Midbrain (tissue), 1 donor: ENCODE results near the gene PDIK1L.

Experiments
- DNase-seq: peaks from one replicate; lab custom pipeline; 2025; lab: John Stamatoyannopoulos, UW

PDIK1L gene

GRCh38 chr1:26155370-26156284 is 44.0 kb downstream of the PDIK1L start:
- DNase-seq, result no peak

- DNase-seq, result no peak
Observed at GRCh38 chr1:26156285-26157038, 44.8 kb downstream of the PDIK1L start.

- DNase-seq, result no peak
Observed at GRCh38 chr1:26158271-26158907, 46.8 kb downstream of the PDIK1L start.

- no peak for DNase-seq
Observed at GRCh38 chr1:26158908-26159742, 47.5 kb downstream of the PDIK1L start, which contains the start of gene FAM110D. TSS of gene FAM110D (plus strand) at chr1:26159079. CDS start at chr1:26161292, 2,213 bp downstream.

- no peak for DNase-seq
Observed at GRCh38 chr1:26159743-26160039, 48.1 kb downstream of the PDIK1L start.

- no peak for DNase-seq
Observed at GRCh38 chr1:26160527-26161414, 49.1 kb downstream of the PDIK1L start.

GRCh38 chr1:26161415-26162219 is 50.0 kb downstream of the PDIK1L start:
- peak; percentile 40 for DNase-seq

GRCh38 chr1:26162220-26162709 is 50.6 kb downstream of the PDIK1L start:
- DNase-seq, result no peak

GRCh38 chr1:26163684-26164035 is 52.0 kb downstream of the PDIK1L start:
- DNase-seq, result no peak

GRCh38 chr1:26164036-26164860 is 52.6 kb downstream of the PDIK1L start:
- DNase-seq, result peak; percentile 52

GRCh38 chr1:26164861-26165842 is 53.5 kb downstream of the PDIK1L start:
- DNase-seq, result no peak

GRCh38 chr1:26166719-26167281 is 55.2 kb downstream of the PDIK1L start:
- no peak for DNase-seq

- DNase-seq, result peak; percentile 2
Observed at GRCh38 chr1:26168410-26169197, 57.0 kb downstream of the PDIK1L start, which contains the start of gene C1orf232. TSS of gene C1orf232 (minus strand) at chr1:26168963. CDS start at chr1:26168499, 464 bp downstream.

- DNase-seq, result peak; percentile 45
Observed at GRCh38 chr1:26169198-26169554, 57.6 kb downstream of the PDIK1L start.

- peak; percentile 92 for DNase-seq
Observed at GRCh38 chr1:26169669-26170471, 58.2 kb downstream of the PDIK1L start, which contains the start of gene ZNF593. TSS of gene ZNF593 (plus strand) at chr1:26169908. CDS start at chr1:26169984, 76 bp downstream.
